Naive thymus-derived CD8-positive, alpha-beta T cell (primary cell): ENCODE data around the gene TSPYL6. TPM values are rescaled to one million over a fixed set of nuclear protein-coding genes. Genes with fewer than 3 reads are reported as not detected.

Source experiments
- ATAC-seq, 2 donors: fragments of 150-1000 bp; cut with Tn5 transposase in 1 of 2; sonication (Bioruptor Pico), chemical (Tn5 transposase) in 1 of 2; 1 replicate in 1 of 2; 2 replicates in 1 of 2; pipeline ENCODE4 v1.10.0; 2021; ENCODE audit warnings: mild to moderate bottlenecking in 2 of 2, moderate library complexity in 2 of 2
- POLR2A ChIA-PET: fragments of 350-600 bp; sonication (Branson Sonifier 250); formaldehyde crosslinking; loops from one replicate; lab custom pipeline; 2021; ENCODE audit warnings: antibody characterized with exemption; lab: Charles Lee
- DNase-seq, 10 donors: peaks; one replicate each; pipeline versions ENCODE4 v3.0.0 to v3.0.0-alpha.2; 2020 to 2022
- H3K27ac Mint-ChIP-seq, 10 donors: one replicate each; pipeline ENCODE4 v1.8.0; 2020 to 2022; ENCODE audit warnings: mild to moderate bottlenecking in 10 of 10, mixed read lengths in 10 of 10, moderate library complexity in 4 of 10, inconsistent platforms in 1 of 10
- H3K27me3 Mint-ChIP-seq, 5 donors: one replicate each; pipeline ENCODE4 v1.8.0; 2021 to 2022; ENCODE audit warnings: mixed read lengths in 5 of 5
- H3K36me3 Mint-ChIP-seq, 3 donors: one replicate each; pipeline ENCODE4 v1.8.0; 2020 to 2022; ENCODE audit warnings: mixed read lengths in 3 of 3, mild to moderate bottlenecking in 2 of 3, inconsistent platforms in 1 of 3
- H3K4me1 Mint-ChIP-seq, 4 donors: one replicate each; pipeline ENCODE4 v1.8.0; 2021 to 2022; ENCODE audit warnings: mixed read lengths in 4 of 4
- H3K4me3 Mint-ChIP-seq, 10 donors: one replicate each; pipeline ENCODE4 v1.8.0; 2020 to 2022; ENCODE audit warnings: mild to moderate bottlenecking in 10 of 10, mixed read lengths in 10 of 10, moderate library complexity in 6 of 10, inconsistent platforms in 1 of 10
- H3K9me3 Mint-ChIP-seq, 9 donors: one replicate each; pipeline ENCODE4 v1.8.0; 2020 to 2022; ENCODE audit warnings: mixed read lengths in 9 of 9, mild to moderate bottlenecking in 3 of 9, inconsistent platforms in 1 of 9, moderate library complexity in 1 of 9
- polyA plus RNA-seq, 3 donors: library from polyadenylated mRNA; unstranded; fragments of 300-500 nt; fragmentation: Illumina TruSeq; gene quantifications; one replicate each; pipeline ENCODE4 v1.2.3, GENCODE V29; 2021
- total RNA-seq, 8 experiments: library from RNA in 2 of 8; stranded (reverse) in 2 of 8; gene quantifications; one replicate each; pipeline ENCODE4 v1.2.3 and lab custom pipeline; 2021 to 2026

Gene TSPYL6
- total and polyA plus RNA-seq, 5 experiments from 2014 or later = not detected

- Mint-ChIP-seq H3K9me3 (peaks cover 0 to 8% (median 0%) of the 10 kb centered on the region in 9 donors), H3K27me3 (no peaks in the 10 kb centered on the region), H3K27ac (no peak overlapping the region), H3K36me3 (peaks cover 4 to 26% (median 21%) of the 10 kb centered on the region in 3 donors), H3K4me3 (no peak overlapping the region), H3K4me1 (peaks cover 0 to 3% (median 0%) of the 10 kb centered on the region in 4 donors)
- POLR2A ChIA-PET = no interaction called here
- DNase-seq (no peak), ATAC-seq (no peak)
These were observed 6.4 kb downstream of the TSPYL6 start for GRCh38 chr2:54249629-54250028.

GRCh38 chr2:54247115-54247514 is 8.9 kb downstream of the TSPYL6 start:
- H3K9me3 Mint-ChIP-seq = peaks cover 0 to 3% (median 0%) of the 10 kb centered on the region in 9 donors
- H3K36me3 Mint-ChIP-seq = peaks cover 0 to 12% (median 11%) of the 10 kb centered on the region in 3 donors
- H3K27ac Mint-ChIP-seq = peak overlapping the region in 1 of 10 donors; percentile 2
- POLR2A ChIA-PET = no interaction called here
- H3K4me3 Mint-ChIP-seq = no peak overlapping the region
- H3K27me3 Mint-ChIP-seq = no peaks in the 10 kb centered on the region
- ATAC-seq (no peak), DNase-seq (no peak)
- H3K4me1 Mint-ChIP-seq = peaks cover 0 to 3% (median 0%) of the 10 kb centered on the region in 4 donors

GRCh38 chr2:54240515-54241469 is 15.2 kb downstream of the TSPYL6 start:
- H3K27me3 Mint-ChIP-seq = no peaks in the 10 kb centered on the region
- peaks cover 3 to 13% (median 9%) of the 10 kb centered on the region in 9 donors for H3K9me3 Mint-ChIP-seq
- no peak overlapping the region for H3K27ac Mint-ChIP-seq
- POLR2A ChIA-PET = no interaction called here
- H3K36me3 Mint-ChIP-seq = peaks cover 3 to 29% (median 17%) of the 10 kb centered on the region in 3 donors
- ATAC-seq (no peak), DNase-seq (no peak)
- no peak overlapping the region for H3K4me3 Mint-ChIP-seq
- H3K4me1 Mint-ChIP-seq = peaks cover 0 to 2% (median 0%) of the 10 kb centered on the region in 4 donors

- no peaks in the 10 kb centered on the region for H3K27me3 Mint-ChIP-seq
These were observed 16.6 kb downstream of the TSPYL6 start for GRCh38 chr2:54239427-54239826.

GRCh38 chr2:54237428-54237827 is 18.6 kb downstream of the TSPYL6 start:
- H3K9me3 Mint-ChIP-seq = peaks cover 3 to 17% (median 11%) of the 10 kb centered on the region in 9 donors
- peak overlapping the region in 1 of 10 donors; percentile 16 for H3K27ac Mint-ChIP-seq
- DNase-seq = no peak

More at GRCh38 chr2:54239427-54239826, 16.6 kb downstream of the TSPYL6 start:
- ATAC-seq (no peak), DNase-seq (no peak)
- Mint-ChIP-seq H3K36me3 (peaks cover 3 to 29% (median 17%) of the 10 kb centered on the region in 3 donors), H3K9me3 (peaks cover 0 to 16% (median 8%) of the 10 kb centered on the region in 9 donors), H3K4me3 (no peak overlapping the region), H3K4me1 (no peaks in the 10 kb centered on the region), H3K27ac (no peak overlapping the region)
- POLR2A ChIA-PET = no interaction called here

GRCh38 chr2:54233832-54234649 is 22.0 kb downstream of the TSPYL6 start:
- H3K36me3 Mint-ChIP-seq = peaks cover 8 to 34% (median 25%) of the 10 kb centered on the region in 3 donors
- H3K27me3 Mint-ChIP-seq = no peaks in the 10 kb centered on the region
- H3K27ac Mint-ChIP-seq = no peak overlapping the region
- H3K9me3 Mint-ChIP-seq = peaks cover 3 to 21% (median 11%) of the 10 kb centered on the region in 9 donors
- ATAC-seq (no peak), DNase-seq (no peak)
- H3K4me3 Mint-ChIP-seq = no peak overlapping the region
- H3K4me1 Mint-ChIP-seq = no peaks in the 10 kb centered on the region
- POLR2A ChIA-PET = no interaction called here

More at GRCh38 chr2:54237428-54237827, 18.6 kb downstream of the TSPYL6 start:
- no peaks in the 10 kb centered on the region for H3K27me3 Mint-ChIP-seq
- peaks cover 3 to 33% (median 19%) of the 10 kb centered on the region in 3 donors for H3K36me3 Mint-ChIP-seq
- ATAC-seq = no peak
- no peaks in the 10 kb centered on the region for H3K4me1 Mint-ChIP-seq
- POLR2A ChIA-PET = no interaction called here
- H3K4me3 Mint-ChIP-seq = no peak overlapping the region

- ATAC-seq (no peak), DNase-seq (no peak)
- peaks cover 8 to 31% (median 13%) of the 10 kb centered on the region in 3 donors for H3K36me3 Mint-ChIP-seq
- no peak overlapping the region for H3K27ac Mint-ChIP-seq
- H3K4me3 Mint-ChIP-seq = no peak overlapping the region
- no peaks in the 10 kb centered on the region for H3K27me3 Mint-ChIP-seq
- H3K4me1 Mint-ChIP-seq = no peaks in the 10 kb centered on the region
- H3K9me3 Mint-ChIP-seq = peaks cover 0 to 8% (median 3%) of the 10 kb centered on the region in 9 donors
- POLR2A ChIA-PET = no interaction called here
These were observed 27.1 kb downstream of the TSPYL6 start for GRCh38 chr2:54228945-54229344.

GRCh38 chr2:54227798-54228197 is 28.2 kb downstream of the TSPYL6 start:
- no peaks in the 10 kb centered on the region for H3K27me3 Mint-ChIP-seq
- H3K4me3 Mint-ChIP-seq = no peak overlapping the region
- peaks cover 11 to 32% (median 15%) of the 10 kb centered on the region in 3 donors for H3K36me3 Mint-ChIP-seq
- ATAC-seq (no peak), DNase-seq (no peak)
- H3K9me3 Mint-ChIP-seq = peaks cover 0 to 8% (median 3%) of the 10 kb centered on the region in 9 donors
- peaks cover 0 to 1% (median 0%) of the 10 kb centered on the region in 4 donors for H3K4me1 Mint-ChIP-seq
- POLR2A ChIA-PET = no interaction called here
- no peak overlapping the region for H3K27ac Mint-ChIP-seq

GRCh38 chr2:54226260-54226659 is 29.8 kb downstream of the TSPYL6 start:
- Mint-ChIP-seq H3K36me3 (peaks cover 5 to 30% (median 20%) of the 10 kb centered on the region in 3 donors), H3K9me3 (peaks cover 0 to 2% (median 0%) of the 10 kb centered on the region in 9 donors), H3K27me3 (no peaks in the 10 kb centered on the region), H3K4me3 (no peak overlapping the region), H3K27ac (no peak overlapping the region), H3K4me1 (peaks cover 0 to 3% (median 0%) of the 10 kb centered on the region in 4 donors)
- DNase-seq (no peak), ATAC-seq (no peak)
- POLR2A ChIA-PET = interaction anchor here (0.7 kb wide), 1 partner anchor 37 kb away, joined by 3 read pairs; no protein-coding TSS in a partner anchor

GRCh38 chr2:54224997-54225396 is 31.0 kb downstream of the TSPYL6 start:
- DNase-seq (no peak), ATAC-seq (no peak)
- no peak overlapping the region for H3K4me3 Mint-ChIP-seq
- peaks cover 5 to 25% (median 20%) of the 10 kb centered on the region in 3 donors for H3K36me3 Mint-ChIP-seq
- H3K27ac Mint-ChIP-seq = no peak overlapping the region
- POLR2A ChIA-PET = no interaction called here
- peaks cover 0 to 2% (median 0%) of the 10 kb centered on the region in 9 donors for H3K9me3 Mint-ChIP-seq
- no peaks in the 10 kb centered on the region for H3K27me3 Mint-ChIP-seq
- H3K4me1 Mint-ChIP-seq = peaks cover 0 to 3% (median 0%) of the 10 kb centered on the region in 4 donors

- Mint-ChIP-seq H3K9me3 (peaks cover 0 to 26% (median 11%) of the 10 kb centered on the region in 9 donors), H3K27ac (peak overlapping the region in 1 of 10 donors; percentile 74), H3K36me3 (peaks cover 9 to 16% (median 16%) of the 10 kb centered on the region in 3 donors), H3K4me1 (peaks cover 0 to under 1% (median 0%) of the 10 kb centered on the region in 4 donors), H3K27me3 (no peaks in the 10 kb centered on the region), H3K4me3 (no peak overlapping the region)
- no peak for ATAC-seq
- POLR2A ChIA-PET = no interaction called here
- DNase-seq = no peak
These were observed 42.9 kb downstream of the TSPYL6 start for GRCh38 chr2:54213082-54213481.

GRCh38 chr2:54212456-54212855 is 43.6 kb downstream of the TSPYL6 start:
- Mint-ChIP-seq H3K36me3 (peaks cover 9 to 19% (median 13%) of the 10 kb centered on the region in 3 donors), H3K4me3 (no peak overlapping the region), H3K9me3 (peaks cover 0 to 26% (median 11%) of the 10 kb centered on the region in 9 donors), H3K27me3 (no peaks in the 10 kb centered on the region), H3K27ac (no peak overlapping the region), H3K4me1 (peaks cover 0 to 1% (median 0%) of the 10 kb centered on the region in 4 donors)
- POLR2A ChIA-PET = no interaction called here
- no peak for ATAC-seq
- no peak for DNase-seq
